HG02759 (cell line): ENCODE results near the gene LRRFIP2.
"Not testable (repeated sequence)": the region's sequence is repeated elsewhere in the genome, so short reads cannot be mapped to it uniquely, and the experiment has no call there.

ENCODE experiments used
- ATAC-seq: cut with Tn5 transposase; IDR thresholded peaks from one replicate; pipeline ENCODE4 v1.9.1; 2021; ENCODE audit warnings: mild to moderate bottlenecking, moderate library complexity; ENCODE audit not compliant: unreplicated experiment

Gene LRRFIP2

GRCh38 chr3:37145611-37146010, 28.8 kb downstream of the LRRFIP2 start:
- no peak for ATAC-seq

- no peak for ATAC-seq
Measured at GRCh38 chr3:37144806-37145205, 29.6 kb downstream of the LRRFIP2 start.

GRCh38 chr3:37143821-37144220, 30.6 kb downstream of the LRRFIP2 start:
- no peak for ATAC-seq

GRCh38 chr3:37141676-37142075, 32.7 kb downstream of the LRRFIP2 start:
- ATAC-seq: no peak

- no peak for ATAC-seq
Measured at GRCh38 chr3:37140899-37141541, 33.4 kb downstream of the LRRFIP2 start.

GRCh38 chr3:37139567-37140052, 34.8 kb downstream of the LRRFIP2 start:
- peak; percentile 67 for ATAC-seq

- no peak for ATAC-seq
Measured at GRCh38 chr3:37138816-37139215, 35.6 kb downstream of the LRRFIP2 start.

- ATAC-seq: no peak
Measured at GRCh38 chr3:37137516-37137915, 36.9 kb downstream of the LRRFIP2 start.

- ATAC-seq: no peak
Measured at GRCh38 chr3:37136067-37136466, 38.3 kb downstream of the LRRFIP2 start.

GRCh38 chr3:37135561-37135960, 38.8 kb downstream of the LRRFIP2 start:
- ATAC-seq: no peak

GRCh38 chr3:37132334-37132733, 42.0 kb downstream of the LRRFIP2 start:
- no peak for ATAC-seq

GRCh38 chr3:37131860-37132144, 42.6 kb downstream of the LRRFIP2 start:
- no peak for ATAC-seq

GRCh38 chr3:37130984-37131859, 43.2 kb downstream of the LRRFIP2 start:
- ATAC-seq: no peak

GRCh38 chr3:37130448-37130847, 43.9 kb downstream of the LRRFIP2 start:
- ATAC-seq: no peak

GRCh38 chr3:37129871-37130270, 44.5 kb downstream of the LRRFIP2 start:
- peak; percentile 52 for ATAC-seq

- no peak for ATAC-seq
Measured at GRCh38 chr3:37127340-37127739, 47.0 kb downstream of the LRRFIP2 start.

- ATAC-seq: no peak
Measured at GRCh38 chr3:37126856-37127255, 47.5 kb downstream of the LRRFIP2 start.

GRCh38 chr3:37125195-37126073, 48.9 kb downstream of the LRRFIP2 start:
- ATAC-seq: no peak

GRCh38 chr3:37124435-37124834, 49.9 kb downstream of the LRRFIP2 start:
- ATAC-seq: no peak

- ATAC-seq: no peak
Measured at GRCh38 chr3:37123292-37123691, 51.1 kb downstream of the LRRFIP2 start.

GRCh38 chr3:37122069-37122468, 52.3 kb downstream of the LRRFIP2 start:
- not testable (repeated sequence) for ATAC-seq
